DND-41 (cell line): ENCODE measurements around the gene RBP2.

Experiments
- ATAC-seq: fragments of 200-7000 bp; cut with Tn5 transposase; 3 replicates; pipeline ENCODE4 v1.9.1; 2021; ENCODE audit warnings: low read depth; ENCODE audit not compliant: insufficient read depth
- DNase-seq: peaks from one replicate; pipeline ENCODE4 v3.0.0-alpha.2; 2020
- H2AFZ ChIP-seq: 2 replicates; pipeline ENCODE4 v1.6.0; 2012; ENCODE audit warnings: low read depth, low read length
- H3K27ac ChIP-seq: 2 replicates; pipeline ENCODE4 v1.5.1; 2012; ENCODE audit warnings: low read length, inconsistent platforms
- H3K27me3 ChIP-seq: fragments of 200-600 bp; sonication (generic); 2 replicates; pipeline ENCODE4 v1.6.0; 2012; ENCODE audit warnings: low read length, mild to moderate bottlenecking, inconsistent platforms; ENCODE audit not compliant: insufficient read depth, poor library complexity
- H3K36me3 ChIP-seq: 2 replicates; pipeline ENCODE4 v1.5.1; 2012; ENCODE audit warnings: low read length, inconsistent platforms; ENCODE audit not compliant: insufficient read depth
- H3K4me1 ChIP-seq: 2 replicates; pipeline ENCODE4 v1.5.1; 2012; ENCODE audit warnings: mild to moderate bottlenecking, low read length; ENCODE audit not compliant: insufficient read depth
- H3K4me2 ChIP-seq: 2 replicates; pipeline ENCODE4 v1.6.0; 2012; ENCODE audit warnings: mild to moderate bottlenecking, moderate library complexity, low read length, inconsistent platforms; ENCODE audit not compliant: insufficient read depth
- H3K4me3 ChIP-seq, 2 experiments: fragments of 200-600 bp in 1 of 2; shearing (Covaris generic) in 1 of 2; 2 replicates each; pipeline ENCODE4 v1.5.1; 2012 to 2016; ENCODE audit warnings: inconsistent platforms in 2 of 2, low read length in 2 of 2, mild to moderate bottlenecking in 2 of 2, low read depth in 1 of 2, moderate library complexity in 1 of 2
- H3K79me2 ChIP-seq: 2 replicates; pipeline ENCODE4 v1.6.0; 2012; ENCODE audit warnings: low read length, inconsistent platforms; ENCODE audit not compliant: insufficient read depth
- H3K9ac ChIP-seq: 2 replicates; pipeline ENCODE4 v1.6.0; 2012; ENCODE audit warnings: low read depth, mild to moderate bottlenecking, inconsistent platforms, low read length, moderate library complexity
- H3K9me3 ChIP-seq: 2 replicates; pipeline ENCODE4 v1.5.1; 2012; ENCODE audit warnings: low read length, moderate library complexity, mild to moderate bottlenecking, inconsistent platforms; ENCODE audit not compliant: insufficient read depth, severe bottlenecking
- H4K20me1 ChIP-seq: 2 replicates; pipeline ENCODE4 v1.6.0; 2012; ENCODE audit warnings: low read length; ENCODE audit not compliant: insufficient read depth
- CTCF ChIP-seq: IDR thresholded peaks from 2 replicates; pipeline ENCODE4 v1.5.1; 2012; ENCODE audit warnings: borderline replicate concordance, low read length, moderate library complexity, mild to moderate bottlenecking; ENCODE audit not compliant: poor library complexity, severe bottlenecking; ENCODE audit errors: extremely low read depth
- EZH2 ChIP-seq: IDR thresholded peaks from 3 replicates; pipeline ENCODE4 v1.6.1; 2012; ENCODE audit warnings: borderline replicate concordance, low read depth, mild to moderate bottlenecking, moderate library complexity, low read length, inconsistent platforms; ENCODE audit not compliant: severe bottlenecking

The RBP2 gene

DNA sequence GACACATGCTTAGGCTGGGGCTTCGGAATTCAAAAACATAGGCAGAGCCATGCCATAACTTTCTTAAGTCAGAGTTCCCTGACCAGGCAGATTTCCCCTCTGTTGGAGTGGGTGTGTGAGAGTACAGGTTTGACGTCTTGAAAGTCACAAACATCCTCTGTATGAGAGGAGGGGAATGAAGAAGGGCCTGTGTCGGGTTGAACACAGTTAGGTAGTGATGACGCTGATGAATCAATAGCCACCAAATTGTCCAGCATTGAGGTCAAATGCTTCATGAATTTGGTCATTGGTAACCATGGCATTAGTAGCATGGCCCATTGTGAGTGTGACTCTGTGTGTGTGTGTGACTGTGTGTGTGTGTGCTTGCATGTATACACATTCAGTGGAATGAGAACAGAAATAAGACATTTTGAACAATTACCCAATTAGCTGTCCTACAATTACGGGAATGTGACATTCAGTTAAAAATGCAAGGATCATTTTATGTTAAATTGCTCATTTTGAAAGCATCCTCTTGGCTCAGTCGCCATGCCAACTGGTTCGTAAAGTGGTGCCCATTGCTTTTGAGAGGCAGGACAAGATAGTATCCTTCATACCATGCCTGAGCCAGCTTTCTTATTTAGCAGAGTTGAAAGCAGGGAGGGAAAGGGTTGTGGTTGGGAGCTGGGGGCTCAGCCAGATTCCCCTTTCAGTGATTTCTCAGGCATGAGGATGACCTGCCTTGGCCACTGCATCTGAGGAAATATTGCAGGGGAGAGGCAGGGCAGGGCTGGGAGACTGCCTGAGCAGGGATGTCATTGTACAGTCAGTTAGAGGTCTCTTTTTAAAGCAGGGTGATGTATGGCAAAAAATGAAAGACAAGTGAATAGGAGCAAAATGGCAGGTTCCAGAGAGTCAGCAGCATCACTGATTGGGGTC is 35.4 kb downstream of the RBP2 start:
- no peak overlapping the region for H3K4me3 ChIP-seq
- no peaks in the 10 kb centered on the region for H3K4me1 ChIP-seq
- no peaks in the 10 kb centered on the region for H3K36me3 ChIP-seq
- no peak for TF ChIP-seq CTCF
- DNase-seq = no peak
- no peaks in the 10 kb centered on the region for H4K20me1 ChIP-seq
- no peak overlapping the region for H3K27ac ChIP-seq
- ATAC-seq = no peak
- no peak overlapping the region for H2AFZ ChIP-seq
- H3K4me2 ChIP-seq = no peak overlapping the region
- no peaks in the 10 kb centered on the region for H3K79me2 ChIP-seq
- H3K27me3 ChIP-seq = peaks cover 6% of the 10 kb centered on the region
- H3K9me3 ChIP-seq = no peaks in the 10 kb centered on the region
- H3K9ac ChIP-seq = no peak overlapping the region

DNA sequence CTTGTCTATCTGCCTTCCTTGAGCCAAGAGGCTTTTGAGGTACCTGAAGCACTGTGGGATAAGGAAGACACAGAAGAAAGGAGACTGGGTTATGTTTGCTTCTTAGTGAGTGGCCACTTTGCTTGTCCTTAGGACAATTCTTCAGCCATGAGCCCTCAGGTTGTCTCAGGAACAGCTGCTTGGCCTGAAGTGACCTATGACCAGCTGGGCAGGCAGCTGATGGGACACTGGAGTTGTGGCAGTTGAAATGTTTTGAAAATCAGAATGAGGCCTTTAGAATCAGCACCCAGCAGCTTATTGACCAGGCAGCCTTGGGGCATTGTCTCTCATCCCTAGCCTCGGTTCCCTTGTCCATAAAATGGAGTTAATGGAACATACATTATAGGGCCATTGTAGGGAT is 37.0 kb downstream of the RBP2 start:
- Histone ChIP-seq H3K4me1 (no peaks in the 10 kb centered on the region), H3K27me3 (peaks cover 3% of the 10 kb centered on the region), H3K9me3 (no peaks in the 10 kb centered on the region), H3K9ac (no peak overlapping the region), H3K27ac (no peak overlapping the region), H3K4me3 (no peak overlapping the region), H4K20me1 (no peaks in the 10 kb centered on the region), H2AFZ (no peak overlapping the region), H3K36me3 (no peaks in the 10 kb centered on the region), H3K79me2 (no peaks in the 10 kb centered on the region), H3K4me2 (no peak overlapping the region)
- ATAC-seq = no peak
- TF ChIP-seq CTCF = no peak
- no peak for TF ChIP-seq EZH2
- no peak for DNase-seq

GRCh38 chr3:139434764-139435307 is 41.5 kb downstream of the RBP2 start:
- no peak for ATAC-seq
- Histone ChIP-seq H3K4me3 (no peak overlapping the region), H3K9me3 (no peaks in the 10 kb centered on the region), H3K36me3 (no peaks in the 10 kb centered on the region), H3K27me3 (no peaks in the 10 kb centered on the region), H3K4me2 (no peak overlapping the region), H3K79me2 (no peaks in the 10 kb centered on the region), H3K4me1 (no peaks in the 10 kb centered on the region), H3K27ac (no peak overlapping the region), H4K20me1 (no peaks in the 10 kb centered on the region), H2AFZ (no peak overlapping the region), H3K9ac (no peak overlapping the region)
- no peak for DNase-seq
- TF ChIP-seq CTCF (no peak), EZH2 (no peak)
